Measurements from ENCODE around the gene SNX5.

SNX5 gene

GRCh38 chr20:17958373-17959256 is 10.0 kb downstream of the SNX5 start:
- Histone ChIP-seq H4K12ac (ENCODE audit: low read depth, low read length) (no peak overlapping the region), H4K91ac (ENCODE audit: low read depth, low read length) (no peak overlapping the region), H3K79me1 (ENCODE audit: low read length) (no peaks in the 10 kb centered on the region), H3K9ac (ENCODE audit: low read length) (no peak overlapping the region), H2AFZ (ENCODE audit: insufficient read depth, low read length, poor library complexity) (no peak overlapping the region), H3K36me3 (ENCODE audit: control insufficient read depth in 1 of 2, insufficient read depth in 2 of 2, low read length in 2 of 2) (peaks cover 15 to 29% of the 10 kb centered on the region in 2 experiments), H3K4ac (ENCODE audit: low read depth, low read length) (peak overlapping the region; percentile 57), H3K27ac (ENCODE audit: low read depth, low read length) (no peak overlapping the region), H2BK12ac (ENCODE audit: low read length) (no peak overlapping the region), H3K18ac (ENCODE audit: low read length) (no peak overlapping the region), H3K23ac (ENCODE audit: low read length) (no peak overlapping the region), H3K9me3 (ENCODE audit: insufficient read depth, low read depth, low read length) (no peaks in the 10 kb centered on the region), H3K4me1 (ENCODE audit: control insufficient read depth in 1 of 2, insufficient read depth in 2 of 2, low read length in 2 of 2) (peaks cover 2 to 5% of the 10 kb centered on the region in 2 experiments), H2AK5ac (ENCODE audit: low read length) (no peak overlapping the region), H3K4me3 (ENCODE audit: low read depth, low read length) (no peak overlapping the region), H3K79me2 (ENCODE audit: control insufficient read depth, insufficient read depth, low read length, poor library complexity) (peaks cover 32% of the 10 kb centered on the region), H4K8ac (ENCODE audit: low read depth, low read length) (no peak overlapping the region), H3K14ac (ENCODE audit: low read length) (no peak overlapping the region), H2BK120ac (ENCODE audit: insufficient read depth, low read length, poor library complexity) (no peak overlapping the region), H3K27me3 (ENCODE audit: insufficient read depth, low read length) (no peaks in the 10 kb centered on the region), H2BK5ac (ENCODE audit: low read depth, low read length, poor library complexity) (no peak overlapping the region), H3K4me2 (ENCODE audit: low read length) (no peak overlapping the region)
- no CpG with 5 or more reads among the region's 5 CpGs for WGBS (ENCODE audit: extremely low coverage, insufficient coverage, insufficient read length)
- DNase-seq = no peak

- Histone ChIP-seq H3K14ac (ENCODE audit: low read length) (no peak overlapping the region), H3K9ac (ENCODE audit: low read length) (no peak overlapping the region), H2BK120ac (ENCODE audit: insufficient read depth, low read length, poor library complexity) (no peak overlapping the region), H2BK5ac (ENCODE audit: low read depth, low read length, poor library complexity) (no peak overlapping the region), H3K79me2 (ENCODE audit: control insufficient read depth, insufficient read depth, low read length, poor library complexity) (peaks cover 26% of the 10 kb centered on the region), H2AK5ac (ENCODE audit: low read length) (no peak overlapping the region), H3K27ac (ENCODE audit: low read depth, low read length) (no peak overlapping the region), H3K36me3 (ENCODE audit: control insufficient read depth in 1 of 2, insufficient read depth in 2 of 2, low read length in 2 of 2) (peaks cover 18 to 33% of the 10 kb centered on the region in 2 experiments), H3K23ac (ENCODE audit: low read length) (no peak overlapping the region), H3K18ac (ENCODE audit: low read length) (no peak overlapping the region), H3K4me2 (ENCODE audit: low read length) (no peak overlapping the region), H3K4me1 (ENCODE audit: control insufficient read depth in 1 of 2, insufficient read depth in 2 of 2, low read length in 2 of 2) (peaks cover 0 to 3% of the 10 kb centered on the region in 2 experiments), H4K8ac (ENCODE audit: low read depth, low read length) (no peak overlapping the region), H3K4me3 (ENCODE audit: low read depth, low read length) (no peak overlapping the region), H3K4ac (ENCODE audit: low read depth, low read length) (peak overlapping the region; percentile 91), H3K79me1 (ENCODE audit: low read length) (no peaks in the 10 kb centered on the region), H3K9me3 (ENCODE audit: insufficient read depth, low read depth, low read length) (no peaks in the 10 kb centered on the region), H2BK12ac (ENCODE audit: low read length) (no peak overlapping the region), H4K91ac (ENCODE audit: low read depth, low read length) (no peak overlapping the region), H3K27me3 (ENCODE audit: insufficient read depth, low read length) (no peaks in the 10 kb centered on the region), H2AFZ (ENCODE audit: insufficient read depth, low read length, poor library complexity) (no peak overlapping the region), H4K12ac (ENCODE audit: low read depth, low read length) (no peak overlapping the region)
- DNase-seq = peak in 1 of 2 donors; percentile 67
- WGBS (ENCODE audit: extremely low coverage, insufficient coverage, insufficient read length) = no CpG with 5 or more reads among the region's 5 CpGs
Measured at GRCh38 chr20:17957505-17958363, 10.9 kb downstream of the SNX5 start.

GRCh38 chr20:17956099-17956685 is 12.4 kb downstream of the SNX5 start:
- no peak overlapping the region for H2AK5ac ChIP-seq (ENCODE audit: low read length)
- no peak overlapping the region for H2BK12ac ChIP-seq (ENCODE audit: low read length)
- peak overlapping the region; percentile 81 for H3K4ac ChIP-seq (ENCODE audit: low read depth, low read length)
- H3K9me3 ChIP-seq (ENCODE audit: insufficient read depth, low read depth, low read length) = no peaks in the 10 kb centered on the region
- H3K27me3 ChIP-seq (ENCODE audit: insufficient read depth, low read length) = no peaks in the 10 kb centered on the region
- WGBS (ENCODE audit: extremely low coverage, insufficient coverage, insufficient read length) = no CpG with 5 or more reads among the region's 8 CpGs
- no peak overlapping the region for H2AFZ ChIP-seq (ENCODE audit: insufficient read depth, low read length, poor library complexity)
- peaks cover 24% of the 10 kb centered on the region for H3K79me2 ChIP-seq (ENCODE audit: control insufficient read depth, insufficient read depth, low read length, poor library complexity)
- H3K79me1 ChIP-seq (ENCODE audit: low read length) = no peaks in the 10 kb centered on the region
- no peak overlapping the region for H3K27ac ChIP-seq (ENCODE audit: low read depth, low read length)
- no peak overlapping the region for H4K8ac ChIP-seq (ENCODE audit: low read depth, low read length)
- no peak overlapping the region for H3K23ac ChIP-seq (ENCODE audit: low read length)
- no peak overlapping the region for H3K9ac ChIP-seq (ENCODE audit: low read length)
- H4K91ac ChIP-seq (ENCODE audit: low read depth, low read length) = no peak overlapping the region
- DNase-seq = no peak
- no peak overlapping the region for H2BK5ac ChIP-seq (ENCODE audit: low read depth, low read length, poor library complexity)
- no peak overlapping the region for H3K4me2 ChIP-seq (ENCODE audit: low read length)
- no peak overlapping the region for H2BK120ac ChIP-seq (ENCODE audit: insufficient read depth, low read length, poor library complexity)
- H3K14ac ChIP-seq (ENCODE audit: low read length) = no peak overlapping the region
- H3K4me1 ChIP-seq (ENCODE audit: control insufficient read depth in 1 of 2, insufficient read depth in 2 of 2, low read length in 2 of 2) = peaks cover 0 to 3% of the 10 kb centered on the region in 2 experiments
- peaks cover 19 to 36% of the 10 kb centered on the region in 2 experiments for H3K36me3 ChIP-seq (ENCODE audit: control insufficient read depth in 1 of 2, insufficient read depth in 2 of 2, low read length in 2 of 2)
- H3K18ac ChIP-seq (ENCODE audit: low read length) = no peak overlapping the region
- no peak overlapping the region for H3K4me3 ChIP-seq (ENCODE audit: low read depth, low read length)
- H4K12ac ChIP-seq (ENCODE audit: low read depth, low read length) = no peak overlapping the region

GRCh38 chr20:17955302-17955701 is 13.3 kb downstream of the SNX5 start:
- H2BK5ac ChIP-seq (ENCODE audit: low read depth, low read length, poor library complexity) = no peak overlapping the region
- DNase-seq = no peak
- no peak overlapping the region for H2AK5ac ChIP-seq (ENCODE audit: low read length)
- no CpG with 5 or more reads among the region's 3 CpGs for WGBS (ENCODE audit: extremely low coverage, insufficient coverage, insufficient read length)
- H3K27me3 ChIP-seq (ENCODE audit: insufficient read depth, low read length) = no peaks in the 10 kb centered on the region
- H3K14ac ChIP-seq (ENCODE audit: low read length) = no peak overlapping the region
- H4K12ac ChIP-seq (ENCODE audit: low read depth, low read length) = no peak overlapping the region
- no peak overlapping the region for H3K4me2 ChIP-seq (ENCODE audit: low read length)
- no peak overlapping the region for H2AFZ ChIP-seq (ENCODE audit: insufficient read depth, low read length, poor library complexity)
- no peak overlapping the region for H4K8ac ChIP-seq (ENCODE audit: low read depth, low read length)
- no peak overlapping the region for H2BK12ac ChIP-seq (ENCODE audit: low read length)
- H3K79me2 ChIP-seq (ENCODE audit: control insufficient read depth, insufficient read depth, low read length, poor library complexity) = peaks cover 19% of the 10 kb centered on the region
- H3K9me3 ChIP-seq (ENCODE audit: insufficient read depth, low read depth, low read length) = no peaks in the 10 kb centered on the region
- H3K4me3 ChIP-seq (ENCODE audit: low read depth, low read length) = no peak overlapping the region
- H3K27ac ChIP-seq (ENCODE audit: low read depth, low read length) = no peak overlapping the region
- H3K23ac ChIP-seq (ENCODE audit: low read length) = no peak overlapping the region
- no peak overlapping the region for H4K91ac ChIP-seq (ENCODE audit: low read depth, low read length)
- H3K4ac ChIP-seq (ENCODE audit: low read depth, low read length) = peak overlapping the region; percentile 33
- H3K4me1 ChIP-seq (ENCODE audit: control insufficient read depth in 1 of 2, insufficient read depth in 2 of 2, low read length in 2 of 2) = no peaks in the 10 kb centered on the region
- H2BK120ac ChIP-seq (ENCODE audit: insufficient read depth, low read length, poor library complexity) = no peak overlapping the region
- no peaks in the 10 kb centered on the region for H3K79me1 ChIP-seq (ENCODE audit: low read length)
- no peak overlapping the region for H3K9ac ChIP-seq (ENCODE audit: low read length)
- peaks cover 19 to 43% of the 10 kb centered on the region in 2 experiments for H3K36me3 ChIP-seq (ENCODE audit: control insufficient read depth in 1 of 2, insufficient read depth in 2 of 2, low read length in 2 of 2)
- H3K18ac ChIP-seq (ENCODE audit: low read length) = no peak overlapping the region

Measured in trophoblast cell (in vitro differentiated cells and primary cell).